ENCODE results near the gene ATXN7. TPM values are rescaled to one million over a fixed set of nuclear protein-coding genes. Genes with fewer than 3 reads are reported as not detected.

ATXN7 gene
- total and polyA plus RNA-seq, 7 donors = 2.4 to 27.2 (median 16.2) TPM

DNA sequence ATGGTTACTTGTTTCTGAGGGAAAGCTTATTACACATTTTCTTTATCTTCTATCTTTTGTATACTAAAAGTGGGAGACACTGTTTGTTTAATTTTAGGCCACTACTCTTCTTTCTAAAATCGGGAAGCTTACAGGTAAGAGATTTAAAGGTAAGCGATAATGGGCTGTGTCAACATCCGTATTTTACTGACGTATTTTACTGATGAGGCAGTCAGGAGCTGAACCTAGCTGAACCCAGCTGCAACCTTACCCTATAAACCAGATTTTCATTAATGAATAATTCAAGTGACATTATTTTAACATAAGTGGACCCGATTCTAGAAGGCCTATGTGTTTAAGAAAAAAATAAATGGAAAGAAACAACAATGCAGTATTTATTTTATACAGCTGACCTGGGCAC is 146.5 kb downstream of the ATXN7 start:
- TF ChIP-seq, protein P1, sequence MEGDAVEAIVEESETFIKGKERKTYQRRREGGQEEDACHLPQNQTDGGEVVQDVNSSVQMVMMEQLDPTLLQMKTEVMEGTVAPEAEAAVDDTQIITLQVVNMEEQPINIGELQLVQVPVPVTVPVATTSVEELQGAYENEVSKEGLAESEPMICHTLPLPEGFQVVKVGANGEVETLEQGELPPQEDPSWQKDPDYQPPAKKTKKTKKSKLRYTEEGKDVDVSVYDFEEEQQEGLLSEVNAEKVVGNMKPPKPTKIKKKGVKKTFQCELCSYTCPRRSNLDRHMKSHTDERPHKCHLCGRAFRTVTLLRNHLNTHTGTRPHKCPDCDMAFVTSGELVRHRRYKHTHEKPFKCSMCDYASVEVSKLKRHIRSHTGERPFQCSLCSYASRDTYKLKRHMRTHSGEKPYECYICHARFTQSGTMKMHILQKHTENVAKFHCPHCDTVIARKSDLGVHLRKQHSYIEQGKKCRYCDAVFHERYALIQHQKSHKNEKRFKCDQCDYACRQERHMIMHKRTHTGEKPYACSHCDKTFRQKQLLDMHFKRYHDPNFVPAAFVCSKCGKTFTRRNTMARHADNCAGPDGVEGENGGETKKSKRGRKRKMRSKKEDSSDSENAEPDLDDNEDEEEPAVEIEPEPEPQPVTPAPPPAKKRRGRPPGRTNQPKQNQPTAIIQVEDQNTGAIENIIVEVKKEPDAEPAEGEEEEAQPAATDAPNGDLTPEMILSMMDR (IDR thresholded peaks at IDR 0.05) = no peak
- peaks cover 18 to 100% of the 10 kb centered on the region in 2 donors for H3K36me3 ChIP-seq (ENCODE audit: insufficient read depth in 1 of 2, low read depth in 1 of 2)
- no peaks in the 10 kb centered on the region for H3K4me1 ChIP-seq
- no peaks in the 10 kb centered on the region for H3K27me3 ChIP-seq (ENCODE audit: insufficient read depth in 3 of 3, low read length in 2 of 3)
- no peaks in the 10 kb centered on the region for H3K9me3 ChIP-seq
- ATAC-seq = no peak
- DNase-seq = no peak
- no peak overlapping the region for H3K27ac ChIP-seq
- 90 to 95% (median 91%) methylated on average over 5 of the region's 5 CpGs for WGBS, 3 donors
- intact Hi-C loops (cut with DNase I) = no loop called here
- no peak overlapping the region for H3K4me3 ChIP-seq

DNA sequence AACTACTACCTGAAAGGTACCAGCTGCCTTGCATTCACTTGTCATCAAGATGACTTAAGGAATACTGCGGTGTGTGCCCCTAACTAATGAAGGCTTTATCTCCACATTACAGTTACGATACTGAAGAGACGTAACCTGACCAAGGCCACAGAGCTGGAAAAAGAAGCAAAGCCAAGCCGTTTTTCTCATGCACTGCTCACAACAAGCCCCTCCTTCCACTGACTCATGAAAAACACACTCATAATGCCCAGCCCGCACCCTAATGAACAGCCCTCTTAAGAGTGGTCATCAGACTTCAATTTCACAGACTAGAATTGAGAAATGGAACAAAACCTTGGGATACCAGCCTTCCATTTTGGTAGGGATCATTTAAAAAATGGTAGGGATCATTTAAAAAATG is 148.0 kb downstream of the ATXN7 start:
- intact Hi-C loops (cut with DNase I) = no loop called here
- 71 to 82% (median 77%) methylated on average over 5 of the region's 5 CpGs for WGBS, 3 donors
- Histone ChIP-seq H3K27me3 (ENCODE audit: insufficient read depth in 3 of 3, low read length in 2 of 3) (no peaks in the 10 kb centered on the region), H3K4me1 (no peaks in the 10 kb centered on the region), H3K36me3 (ENCODE audit: insufficient read depth in 1 of 2, low read depth in 1 of 2) (peaks cover 16 to 100% of the 10 kb centered on the region in 2 donors), H3K4me3 (no peak overlapping the region), H3K9me3 (no peaks in the 10 kb centered on the region), H3K27ac (no peak overlapping the region)
- DNase-seq = no peak
- peak; percentile 16 to 66 (median 38) for ATAC-seq
- TF ChIP-seq, protein P1 (IDR thresholded peaks at IDR 0.05) = no peak

GRCh38 chr3:64016941-64017620 is 153.4 kb downstream of the ATXN7 start:
- Histone ChIP-seq H3K4me1 (peaks cover 19% of the 10 kb centered on the region), H3K4me3 (no peak overlapping the region), H3K27me3 (ENCODE audit: insufficient read depth in 3 of 3, low read length in 2 of 3) (no peaks in the 10 kb centered on the region), H3K27ac (no peak overlapping the region), H3K9me3 (no peaks in the 10 kb centered on the region), H3K36me3 (ENCODE audit: insufficient read depth in 1 of 2, low read depth in 1 of 2) (peaks cover 21 to 100% of the 10 kb centered on the region in 2 donors)
- WGBS, 3 donors = 81 to 87% (median 85%) methylated on average over 3 of the region's 3 CpGs
- intact Hi-C loops (cut with DNase I) = no loop called here
- no peak for DNase-seq
- ATAC-seq = no peak
- TF ChIP-seq, protein P1 (IDR thresholded peaks at IDR 0.05) = no peak

DNA sequence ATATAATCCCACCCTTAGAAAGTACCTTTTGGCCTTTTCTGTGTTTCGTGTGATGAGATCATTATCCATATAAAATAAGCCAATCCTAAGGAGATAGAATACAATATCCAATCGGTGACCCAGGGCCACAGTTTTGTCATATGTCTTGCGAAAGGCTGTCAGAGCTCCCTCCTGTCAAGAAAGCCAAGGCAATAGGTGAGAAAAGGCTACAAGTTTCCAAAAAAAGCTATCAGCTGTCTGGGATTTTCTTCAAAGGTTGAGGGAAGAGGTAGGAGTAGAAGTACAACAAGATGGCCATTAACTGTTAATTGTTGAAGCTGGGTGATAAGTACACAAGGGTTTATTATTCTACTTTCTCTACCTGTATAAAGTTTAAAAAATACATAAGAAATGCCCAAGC is 155.6 kb downstream of the ATXN7 start:
- 77 to 93% (median 87%) methylated on average over 3 of the region's 3 CpGs for WGBS, 3 donors
- no peak overlapping the region for H3K27ac ChIP-seq
- H3K9me3 ChIP-seq = no peaks in the 10 kb centered on the region
- H3K4me1 ChIP-seq = peaks cover 22% of the 10 kb centered on the region
- no peak overlapping the region for H3K4me3 ChIP-seq
- TF ChIP-seq, protein P1 (IDR thresholded peaks at IDR 0.05) = no peak
- ATAC-seq = no peak
- H3K27me3 ChIP-seq (ENCODE audit: insufficient read depth in 3 of 3, low read length in 2 of 3) = no peaks in the 10 kb centered on the region
- intact Hi-C loops (cut with DNase I) = no loop called here
- no peak for DNase-seq
- peaks cover 18 to 79% of the 10 kb centered on the region in 2 donors for H3K36me3 ChIP-seq (ENCODE audit: insufficient read depth in 1 of 2, low read depth in 1 of 2)

DNA sequence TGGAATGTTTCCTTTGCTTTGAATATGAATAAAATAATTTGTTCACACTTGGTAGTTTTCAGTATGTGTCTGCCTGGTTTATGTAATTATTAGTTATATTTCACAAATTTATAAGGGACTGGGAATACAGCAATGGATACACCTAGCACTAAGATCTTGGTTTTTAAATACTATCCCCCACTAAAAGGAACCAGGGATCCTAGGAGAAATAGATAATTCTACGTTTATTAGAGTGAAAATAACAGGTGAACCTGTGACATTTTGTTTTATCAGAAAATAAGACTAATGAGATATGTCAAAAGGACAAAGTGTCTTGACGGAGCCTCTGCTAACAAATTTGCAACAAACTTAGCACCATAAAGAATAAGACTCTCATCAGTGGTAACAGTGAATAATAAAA is 156.2 kb downstream of the ATXN7 start:
- ATAC-seq = no peak
- Histone ChIP-seq H3K4me1 (peaks cover 22% of the 10 kb centered on the region), H3K27me3 (ENCODE audit: insufficient read depth in 3 of 3, low read length in 2 of 3) (no peaks in the 10 kb centered on the region), H3K36me3 (ENCODE audit: insufficient read depth in 1 of 2, low read depth in 1 of 2) (peaks cover 15 to 73% of the 10 kb centered on the region in 2 donors), H3K9me3 (no peaks in the 10 kb centered on the region), H3K27ac (no peak overlapping the region), H3K4me3 (no peak overlapping the region)
- TF ChIP-seq, protein P1 (IDR thresholded peaks at IDR 0.05) = no peak
- no peak for DNase-seq
- intact Hi-C loops (cut with DNase I) = no loop called here
- 78 to 88% (median 78%) methylated on average over 2 of the region's 2 CpGs for whole genome bisulfite sequencing, 3 donors

Data from psoas muscle (tissue), 8 donors.